ENCODE measurements around the gene KDM2A.
A peak's percentile ranks its signal among the peaks of the same experiment; 100 is the strongest.
"Not testable (repeated sequence)": the region's sequence is repeated elsewhere in the genome, so short reads cannot be mapped to it uniquely, and the experiment has no call there.

Gene KDM2A

GRCh38 chr11:67233584-67234190 lies 114.6 kb downstream of the KDM2A start:
- Mint-ChIP-seq H3K27ac (ENCODE audit: low read depth) (no peak overlapping the region), H3K4me1 (peaks cover 14% of the 10 kb centered on the region), H3K27me3 (no peaks in the 10 kb centered on the region), H3K36me3 (ENCODE audit: insufficient read depth) (peaks cover 36% of the 10 kb centered on the region), H3K9me3 (no peaks in the 10 kb centered on the region), H3K4me3 (no peak overlapping the region)
- no peak for DNase-seq (ENCODE audit: low spot score in 2 of 2)
- ATAC-seq (replicated peaks; ENCODE audit: extremely low read depth, poor library complexity, severe bottlenecking): no peak

GRCh38 chr11:67234571-67234970 lies 115.5 kb downstream of the KDM2A start:
- H3K9me3 Mint-ChIP-seq; DNase-seq (ENCODE audit: low spot score in 2 of 2); H3K27ac Mint-ChIP-seq (ENCODE audit: low read depth); ATAC-seq (replicated peaks; ENCODE audit: extremely low read depth, poor library complexity, severe bottlenecking); H3K4me3 Mint-ChIP-seq; H3K27me3 Mint-ChIP-seq: not testable (repeated sequence)
- Mint-ChIP-seq H3K36me3 (ENCODE audit: insufficient read depth) (peaks cover 30% of the 10 kb centered on the region), H3K4me1 (peaks cover 23% of the 10 kb centered on the region)

- no peak for DNase-seq (ENCODE audit: low spot score in 2 of 2)
- Mint-ChIP-seq H3K36me3 (ENCODE audit: insufficient read depth) (peaks cover 38% of the 10 kb centered on the region), H3K4me1 (peaks cover 47% of the 10 kb centered on the region), H3K27me3 (no peaks in the 10 kb centered on the region), H3K27ac (ENCODE audit: low read depth) (no peak overlapping the region), H3K9me3 (no peaks in the 10 kb centered on the region), H3K4me3 (no peak overlapping the region)
- no peak for ATAC-seq (replicated peaks; ENCODE audit: extremely low read depth, poor library complexity, severe bottlenecking)
Measured at GRCh38 chr11:67237574-67237973, 118.5 kb downstream of the KDM2A start.

- ATAC-seq (replicated peaks; ENCODE audit: extremely low read depth, poor library complexity, severe bottlenecking): no peak
- H3K9me3 Mint-ChIP-seq: no peaks in the 10 kb centered on the region
- H3K4me1 Mint-ChIP-seq: peaks cover 55% of the 10 kb centered on the region
Measured at GRCh38 chr11:67238894-67239782, 120.1 kb downstream of the KDM2A start.

GRCh38 chr11:67239783-67240575 lies 120.9 kb downstream of the KDM2A start:
- DNase-seq (ENCODE audit: low spot score in 2 of 2): peak; percentile 86 to 97
- Mint-ChIP-seq H3K27me3 (no peaks in the 10 kb centered on the region), H3K4me1 (peaks cover 57% of the 10 kb centered on the region), H3K9me3 (no peaks in the 10 kb centered on the region), H3K36me3 (ENCODE audit: insufficient read depth) (peaks cover 54% of the 10 kb centered on the region), H3K27ac (ENCODE audit: low read depth) (peak overlapping the region; percentile 100), H3K4me3 (peak overlapping the region; percentile 99)
- ATAC-seq (replicated peaks; ENCODE audit: extremely low read depth, poor library complexity, severe bottlenecking): peak; percentile 82

More at GRCh38 chr11:67238894-67239782, 120.1 kb downstream of the KDM2A start:
- Mint-ChIP-seq H3K36me3 (ENCODE audit: insufficient read depth) (peaks cover 52% of the 10 kb centered on the region), H3K27me3 (no peaks in the 10 kb centered on the region), H3K27ac (ENCODE audit: low read depth) (peak overlapping the region; percentile 100), H3K4me3 (peak overlapping the region; percentile 99)
- no peak for DNase-seq (ENCODE audit: low spot score in 2 of 2)

- peak; percentile 70 to 83 for DNase-seq (ENCODE audit: low spot score in 2 of 2)
- no peaks in the 10 kb centered on the region for H3K27me3 Mint-ChIP-seq
- H3K36me3 Mint-ChIP-seq (ENCODE audit: insufficient read depth): peaks cover 62% of the 10 kb centered on the region
- ATAC-seq (replicated peaks; ENCODE audit: extremely low read depth, poor library complexity, severe bottlenecking): peak; percentile 48
- no peaks in the 10 kb centered on the region for H3K9me3 Mint-ChIP-seq
- H3K4me3 Mint-ChIP-seq: peak overlapping the region; percentile 99
- peaks cover 65% of the 10 kb centered on the region for H3K4me1 Mint-ChIP-seq
- peak overlapping the region; percentile 100 for H3K27ac Mint-ChIP-seq (ENCODE audit: low read depth)
Measured at GRCh38 chr11:67240576-67241389, 121.7 kb downstream of the KDM2A start.

- peaks cover 71% of the 10 kb centered on the region for H3K4me1 Mint-ChIP-seq
- ATAC-seq (replicated peaks; ENCODE audit: extremely low read depth, poor library complexity, severe bottlenecking): no peak
- no peak for DNase-seq (ENCODE audit: low spot score in 2 of 2)
- no peaks in the 10 kb centered on the region for H3K9me3 Mint-ChIP-seq
- H3K27me3 Mint-ChIP-seq: no peaks in the 10 kb centered on the region
- H3K27ac Mint-ChIP-seq (ENCODE audit: low read depth): peak overlapping the region; percentile 100
- H3K36me3 Mint-ChIP-seq (ENCODE audit: insufficient read depth): peaks cover 76% of the 10 kb centered on the region
- H3K4me3 Mint-ChIP-seq: peak overlapping the region; percentile 99
Measured at GRCh38 chr11:67242548-67242947, 123.5 kb downstream of the KDM2A start.

- peak overlapping the region; percentile 99 for H3K4me3 Mint-ChIP-seq
- H3K36me3 Mint-ChIP-seq (ENCODE audit: insufficient read depth): peaks cover 81% of the 10 kb centered on the region
- H3K27me3 Mint-ChIP-seq: no peaks in the 10 kb centered on the region
- H3K27ac Mint-ChIP-seq (ENCODE audit: low read depth): peak overlapping the region; percentile 100
- no peak for DNase-seq (ENCODE audit: low spot score in 2 of 2)
- no peak for ATAC-seq (replicated peaks; ENCODE audit: extremely low read depth, poor library complexity, severe bottlenecking)
- H3K4me1 Mint-ChIP-seq: peaks cover 71% of the 10 kb centered on the region
- H3K9me3 Mint-ChIP-seq: no peaks in the 10 kb centered on the region
Measured at GRCh38 chr11:67243051-67243450, 124.0 kb downstream of the KDM2A start.

GRCh38 chr11:67245046-67245445 lies 126.0 kb downstream of the KDM2A start:
- H3K4me3 Mint-ChIP-seq: no peak overlapping the region
- H3K36me3 Mint-ChIP-seq (ENCODE audit: insufficient read depth): peaks cover 95% of the 10 kb centered on the region
- ATAC-seq (replicated peaks; ENCODE audit: extremely low read depth, poor library complexity, severe bottlenecking) (no peak), DNase-seq (ENCODE audit: low spot score in 2 of 2) (no peak)
- peaks cover 65% of the 10 kb centered on the region for H3K4me1 Mint-ChIP-seq
- H3K27me3 Mint-ChIP-seq: no peaks in the 10 kb centered on the region
- no peaks in the 10 kb centered on the region for H3K9me3 Mint-ChIP-seq
- peak overlapping the region; percentile 32 for H3K27ac Mint-ChIP-seq (ENCODE audit: low read depth)

GRCh38 chr11:67247946-67248550 lies 129.0 kb downstream of the KDM2A start:
- Mint-ChIP-seq H3K27ac (ENCODE audit: low read depth) (peak overlapping the region; percentile 75), H3K4me3 (no peak overlapping the region), H3K36me3 (ENCODE audit: insufficient read depth) (peaks cover 95% of the 10 kb centered on the region), H3K4me1 (peaks cover 50% of the 10 kb centered on the region), H3K27me3 (no peaks in the 10 kb centered on the region), H3K9me3 (no peaks in the 10 kb centered on the region)
- no peak for ATAC-seq (replicated peaks; ENCODE audit: extremely low read depth, poor library complexity, severe bottlenecking)
- DNase-seq (ENCODE audit: low spot score in 2 of 2): no peak

- H3K4me3 Mint-ChIP-seq: no peak overlapping the region
- H3K27me3 Mint-ChIP-seq: no peaks in the 10 kb centered on the region
- H3K4me1 Mint-ChIP-seq: peaks cover 50% of the 10 kb centered on the region
- peak overlapping the region; percentile 75 for H3K27ac Mint-ChIP-seq (ENCODE audit: low read depth)
- ATAC-seq (replicated peaks; ENCODE audit: extremely low read depth, poor library complexity, severe bottlenecking): no peak
- DNase-seq (ENCODE audit: low spot score in 2 of 2): no peak
- H3K9me3 Mint-ChIP-seq: no peaks in the 10 kb centered on the region
- H3K36me3 Mint-ChIP-seq (ENCODE audit: insufficient read depth): peaks cover 94% of the 10 kb centered on the region
Measured at GRCh38 chr11:67248653-67249052, 129.6 kb downstream of the KDM2A start.

Data from central memory CD8-positive, alpha-beta T cell (primary cell).